Measurements from ENCODE around the gene PWWP2B. TPM values are rescaled to one million over a fixed set of nuclear protein-coding genes. Genes with fewer than 3 reads are reported as not detected.

PWWP2B gene
- total RNA-seq, 1 experiment from 2014 or later, result 10.0 TPM

DNA sequence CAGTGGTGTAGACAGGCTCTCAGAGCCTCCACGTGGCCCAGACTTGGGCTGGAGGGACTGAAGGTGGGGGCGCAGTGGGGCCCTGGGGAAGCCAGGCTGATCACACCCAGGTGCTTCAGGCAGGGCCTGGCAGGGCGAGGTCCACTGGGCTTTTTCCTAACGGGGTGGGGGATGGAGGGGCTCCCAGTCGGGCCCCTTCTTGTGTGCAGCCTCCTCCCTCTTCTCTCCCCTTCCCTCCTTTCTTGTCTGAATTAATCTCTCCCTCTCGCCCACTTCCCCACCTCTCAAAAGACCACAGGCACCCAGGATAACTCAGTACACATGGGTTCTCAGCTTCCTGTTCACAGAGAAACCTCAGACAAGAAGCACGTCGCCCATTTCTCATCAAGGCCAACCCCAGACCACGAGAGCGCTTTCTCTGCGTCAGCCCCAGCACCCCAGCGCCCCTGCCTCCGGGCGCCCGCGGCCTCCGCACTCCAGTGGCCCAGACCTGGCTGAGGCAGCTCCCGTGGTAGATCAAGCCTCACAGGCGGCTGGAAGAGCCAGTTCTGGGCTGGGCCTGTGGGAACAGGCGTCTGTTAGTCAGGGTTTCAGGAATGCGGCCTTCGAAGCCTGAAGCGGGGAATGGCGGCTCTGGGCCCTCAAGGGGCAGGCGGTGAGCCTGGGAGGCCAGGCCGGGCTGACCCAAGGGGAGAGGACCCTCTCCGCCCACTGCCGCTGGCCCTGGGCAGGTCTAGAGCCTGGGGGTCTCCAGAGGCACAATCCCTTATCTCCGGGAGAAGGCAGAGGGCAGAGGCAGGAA lies 50.6 kb downstream of the PWWP2B start:
- ChIA-PET CTCF (interaction anchor here (1.0 to 3.7 kb wide), 7 partner anchors 11 to 58 kb away, joined by 3 to 26 read pairs (median 5); no protein-coding TSS in a partner anchor), POLR2A (interaction anchor here (0.6 to 3.3 kb wide), 7 partner anchors 10 to 101 kb away, joined by 3 to 32 read pairs (median 6); partner anchors contain the start of gene PWWP2B)
- intact Hi-C loops (cut with micrococcal nuclease), result no loop called here
- no peaks in the 10 kb centered on the region for H3K9me3 Mint-ChIP-seq (ENCODE audit: unreplicated experiment)
- DNase-seq (ENCODE audit: unreplicated experiment), result peak; percentile 88
- H3K36me3 Mint-ChIP-seq (ENCODE audit: insufficient read depth, unreplicated experiment), result peaks cover 7% of the 10 kb centered on the region
- peak overlapping the region; percentile 41 for H3K4me3 Mint-ChIP-seq (ENCODE audit: unreplicated experiment)
- TSS peak; percentile 97 for BruUV-seq (replicated peaks)
- TF ChIP-seq, protein P1, sequence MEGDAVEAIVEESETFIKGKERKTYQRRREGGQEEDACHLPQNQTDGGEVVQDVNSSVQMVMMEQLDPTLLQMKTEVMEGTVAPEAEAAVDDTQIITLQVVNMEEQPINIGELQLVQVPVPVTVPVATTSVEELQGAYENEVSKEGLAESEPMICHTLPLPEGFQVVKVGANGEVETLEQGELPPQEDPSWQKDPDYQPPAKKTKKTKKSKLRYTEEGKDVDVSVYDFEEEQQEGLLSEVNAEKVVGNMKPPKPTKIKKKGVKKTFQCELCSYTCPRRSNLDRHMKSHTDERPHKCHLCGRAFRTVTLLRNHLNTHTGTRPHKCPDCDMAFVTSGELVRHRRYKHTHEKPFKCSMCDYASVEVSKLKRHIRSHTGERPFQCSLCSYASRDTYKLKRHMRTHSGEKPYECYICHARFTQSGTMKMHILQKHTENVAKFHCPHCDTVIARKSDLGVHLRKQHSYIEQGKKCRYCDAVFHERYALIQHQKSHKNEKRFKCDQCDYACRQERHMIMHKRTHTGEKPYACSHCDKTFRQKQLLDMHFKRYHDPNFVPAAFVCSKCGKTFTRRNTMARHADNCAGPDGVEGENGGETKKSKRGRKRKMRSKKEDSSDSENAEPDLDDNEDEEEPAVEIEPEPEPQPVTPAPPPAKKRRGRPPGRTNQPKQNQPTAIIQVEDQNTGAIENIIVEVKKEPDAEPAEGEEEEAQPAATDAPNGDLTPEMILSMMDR (IDR thresholded peaks at IDR 0.05; ENCODE audit: unreplicated experiment), result no peak
- peaks cover 32% of the 10 kb centered on the region for H3K4me1 Mint-ChIP-seq (ENCODE audit: insufficient read depth, unreplicated experiment)
- H3K27ac Mint-ChIP-seq (ENCODE audit: low read depth, unreplicated experiment), result peak overlapping the region; percentile 97
- H3K27me3 Mint-ChIP-seq (ENCODE audit: insufficient read depth, unreplicated experiment), result no peaks in the 10 kb centered on the region

DNA sequence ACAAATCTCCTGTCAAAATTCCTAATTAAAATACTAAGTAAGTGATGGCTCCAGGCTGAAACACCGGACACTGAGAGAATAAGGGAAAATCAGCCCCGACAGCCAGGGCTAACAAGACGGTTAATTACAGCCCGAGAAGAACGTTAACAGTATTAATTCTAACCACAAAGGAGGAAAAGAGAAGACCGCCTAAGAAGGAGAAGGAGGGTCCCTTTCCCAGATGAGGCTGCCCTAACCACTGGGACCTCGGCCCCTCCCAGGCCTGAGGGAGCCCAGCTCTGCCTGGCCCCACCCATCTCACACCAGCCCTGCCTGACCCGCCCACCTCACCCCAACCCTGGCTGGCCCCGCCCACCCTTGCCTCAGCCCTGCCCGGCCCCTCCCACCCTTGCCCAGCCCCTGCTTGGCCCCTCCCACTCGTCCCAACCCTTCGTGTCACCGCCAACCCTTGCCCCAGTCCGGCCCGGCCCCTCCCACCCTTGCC lies 51.3 kb downstream of the PWWP2B start:
- Mint-ChIP-seq H3K4me1 (ENCODE audit: insufficient read depth, unreplicated experiment) (peaks cover 32% of the 10 kb centered on the region), H3K27ac (ENCODE audit: low read depth, unreplicated experiment) (peak overlapping the region; percentile 97), H3K9me3 (ENCODE audit: unreplicated experiment) (no peaks in the 10 kb centered on the region), H3K4me3 (ENCODE audit: unreplicated experiment) (peak overlapping the region; percentile 41), H3K36me3 (ENCODE audit: insufficient read depth, unreplicated experiment) (peaks cover 7% of the 10 kb centered on the region), H3K27me3 (ENCODE audit: insufficient read depth, unreplicated experiment) (no peaks in the 10 kb centered on the region)
- TF ChIP-seq, protein P1 (IDR thresholded peaks at IDR 0.05; ENCODE audit: unreplicated experiment), result no peak
- no TSS peak for BruUV-seq (replicated peaks)
- peak; percentile 90 for DNase-seq (ENCODE audit: unreplicated experiment)
- ChIA-PET CTCF (interaction anchor here (1.0 to 3.7 kb wide), 2 partner anchors 25 to 29 kb away, joined by 3 to 26 read pairs; no protein-coding TSS in a partner anchor), POLR2A (interaction anchor here (1.9 to 3.3 kb wide), 4 partner anchors 24 to 51 kb away, joined by 6 to 32 read pairs (median 13); partner anchors contain the start of gene PWWP2B)
- intact Hi-C loops (cut with micrococcal nuclease), result no loop called here

DNA sequence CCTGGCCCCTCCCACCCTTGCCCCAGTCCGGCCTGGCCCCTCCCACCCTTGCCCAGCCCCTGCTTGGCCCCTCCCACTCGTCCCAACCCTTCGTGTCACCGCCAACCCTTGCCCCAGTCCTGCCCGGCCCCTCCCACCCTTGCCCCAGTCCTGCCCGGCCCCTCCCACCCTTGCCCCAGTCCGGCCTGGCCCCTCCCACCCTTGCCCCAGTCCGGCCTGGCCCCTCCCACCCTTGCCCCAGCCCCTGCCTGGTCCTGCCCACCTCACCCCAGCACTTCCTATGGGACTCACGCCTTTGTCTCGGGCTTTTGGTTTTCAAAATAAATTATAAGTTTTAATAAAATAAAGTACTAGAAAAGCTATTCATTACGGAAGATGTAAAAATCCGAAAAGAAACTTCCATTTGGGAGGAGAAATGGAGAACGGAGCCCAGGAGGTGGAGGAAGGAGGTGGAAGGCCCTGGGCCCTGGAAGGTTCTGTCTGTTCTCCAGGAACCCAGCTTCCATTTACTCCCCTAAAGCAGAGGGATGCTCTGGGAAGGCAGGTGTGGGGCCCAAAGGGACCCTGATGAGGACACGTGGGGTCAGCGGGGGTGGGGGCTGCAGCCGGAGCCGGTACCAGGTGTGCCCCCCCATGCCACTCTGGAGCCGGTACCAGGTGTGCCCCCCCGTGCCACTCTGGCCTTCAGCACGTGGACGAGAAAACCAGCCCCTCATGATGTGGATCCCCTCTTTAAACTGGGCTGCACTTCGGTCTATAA lies 52.2 kb downstream of the PWWP2B start:
- Mint-ChIP-seq H3K27ac (ENCODE audit: low read depth, unreplicated experiment) (no peak overlapping the region), H3K9me3 (ENCODE audit: unreplicated experiment) (no peaks in the 10 kb centered on the region), H3K27me3 (ENCODE audit: insufficient read depth, unreplicated experiment) (no peaks in the 10 kb centered on the region), H3K36me3 (ENCODE audit: insufficient read depth, unreplicated experiment) (peaks cover 7% of the 10 kb centered on the region), H3K4me3 (ENCODE audit: unreplicated experiment) (no peak overlapping the region), H3K4me1 (ENCODE audit: insufficient read depth, unreplicated experiment) (peaks cover 32% of the 10 kb centered on the region)
- DNase-seq (ENCODE audit: unreplicated experiment), result peak; percentile 52
- POLR2A ChIA-PET, result interaction anchor here (0.6 to 3.3 kb wide), 2 partner anchors 52 to 150 kb away, joined by 3 to 17 read pairs; partner anchors contain the start of gene PWWP2B
- no TSS peak for BruUV-seq (replicated peaks)
- TF ChIP-seq, protein P1 (IDR thresholded peaks at IDR 0.05; ENCODE audit: unreplicated experiment), result no peak
- intact Hi-C loops (cut with micrococcal nuclease), result no loop called here
- CTCF ChIA-PET, result interaction anchor here (0.6 to 0.9 kb wide), 4 partner anchors 9 to 96 kb away, joined by 3 to 6 read pairs (median 3); no protein-coding TSS in a partner anchor

DNA sequence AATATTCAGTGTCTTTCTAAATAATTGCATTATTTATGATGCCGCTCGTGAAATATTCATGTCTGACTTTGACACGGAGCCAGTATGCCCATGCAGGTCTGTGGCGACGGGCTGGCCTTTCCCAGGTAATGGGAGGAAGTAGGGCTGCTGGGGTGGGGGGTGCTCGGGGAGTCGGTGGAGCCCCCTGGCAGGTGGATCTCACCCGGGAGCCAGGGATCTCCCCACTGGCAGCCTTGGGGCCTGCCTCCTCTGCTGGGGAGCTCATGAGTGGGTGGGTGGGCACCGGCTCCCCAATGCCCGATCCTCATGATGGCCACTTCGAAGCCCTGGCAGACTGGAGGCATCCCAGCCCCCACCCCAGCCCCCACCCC lies 52.8 kb downstream of the PWWP2B start:
- POLR2A ChIA-PET, result no interaction called here
- no peaks in the 10 kb centered on the region for H3K27me3 Mint-ChIP-seq (ENCODE audit: insufficient read depth, unreplicated experiment)
- DNase-seq (ENCODE audit: unreplicated experiment), result no peak
- H3K36me3 Mint-ChIP-seq (ENCODE audit: insufficient read depth, unreplicated experiment), result peaks cover 7% of the 10 kb centered on the region
- CTCF ChIA-PET, result interaction anchor here (0.9 kb wide), 1 partner anchor 47 kb away, joined by 3 read pairs; no protein-coding TSS in a partner anchor
- intact Hi-C loops (cut with micrococcal nuclease), result no loop called here
- no TSS peak for BruUV-seq (replicated peaks)
- TF ChIP-seq, protein P1 (IDR thresholded peaks at IDR 0.05; ENCODE audit: unreplicated experiment), result no peak
- H3K4me1 Mint-ChIP-seq (ENCODE audit: insufficient read depth, unreplicated experiment), result peaks cover 31% of the 10 kb centered on the region
- no peak overlapping the region for H3K4me3 Mint-ChIP-seq (ENCODE audit: unreplicated experiment)
- H3K9me3 Mint-ChIP-seq (ENCODE audit: unreplicated experiment), result no peaks in the 10 kb centered on the region
- no peak overlapping the region for H3K27ac Mint-ChIP-seq (ENCODE audit: low read depth, unreplicated experiment)

Data from MCF 10A (cell line).